Mucosa of stomach (tissue), 1 donor: ENCODE measurements around the gene C1GALT1.

Experiments used
- H3K27me3 ChIP-seq: one replicate; pipeline ENCODE4 v1.7.0; 2013; ENCODE audit warnings: mild to moderate bottlenecking, low read length; ENCODE audit not compliant: control insufficient read depth, insufficient read depth
- H3K36me3 ChIP-seq: one replicate; pipeline ENCODE4 v1.7.0; 2013; ENCODE audit warnings: low read length; ENCODE audit not compliant: control insufficient read depth, insufficient read depth
- H3K4me1 ChIP-seq: one replicate; pipeline ENCODE4 v1.7.0; 2013; ENCODE audit warnings: mild to moderate bottlenecking, low read length; ENCODE audit not compliant: control insufficient read depth, insufficient read depth
- H3K4me3 ChIP-seq: one replicate; pipeline ENCODE4 v1.7.0; 2013; ENCODE audit warnings: low read length
- H3K9ac ChIP-seq: one replicate; pipeline ENCODE4 v1.7.0; 2013; ENCODE audit warnings: mild to moderate bottlenecking, low read length, moderate library complexity
- H3K9me3 ChIP-seq: one replicate; pipeline ENCODE4 v1.7.0; 2013; ENCODE audit warnings: mild to moderate bottlenecking, low read length, moderate library complexity; ENCODE audit not compliant: control insufficient read depth
- donor health status: Pancreatic carcinoma.

C1GALT1 gene

DNA sequence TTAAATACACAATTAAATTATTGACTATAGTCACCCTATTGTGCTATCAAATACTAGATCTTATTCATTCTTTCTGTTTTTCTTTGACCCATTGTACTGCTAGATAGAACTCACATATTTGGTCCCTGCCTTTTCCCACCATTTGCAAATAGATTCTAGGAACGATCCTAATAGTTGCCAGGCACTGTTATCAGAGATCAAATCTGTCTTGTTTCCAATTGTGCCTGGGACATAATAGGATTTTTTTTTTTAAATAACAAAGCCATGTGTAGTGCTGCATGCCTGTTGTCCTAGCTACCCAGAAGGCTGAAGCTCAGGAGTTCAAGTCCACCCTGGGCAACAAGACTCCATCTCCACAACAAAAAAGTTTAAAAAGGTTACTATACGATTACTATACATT, 72.0 kb downstream of the C1GALT1 start:
- H3K36me3 ChIP-seq: no peaks in the 10 kb centered on the region
- H3K27me3 ChIP-seq: no peaks in the 10 kb centered on the region
- H3K9me3 ChIP-seq: no peaks in the 10 kb centered on the region
- no peak overlapping the region for H3K4me3 ChIP-seq
- peaks cover 19% of the 10 kb centered on the region for H3K4me1 ChIP-seq
- H3K9ac ChIP-seq: no peak overlapping the region

DNA sequence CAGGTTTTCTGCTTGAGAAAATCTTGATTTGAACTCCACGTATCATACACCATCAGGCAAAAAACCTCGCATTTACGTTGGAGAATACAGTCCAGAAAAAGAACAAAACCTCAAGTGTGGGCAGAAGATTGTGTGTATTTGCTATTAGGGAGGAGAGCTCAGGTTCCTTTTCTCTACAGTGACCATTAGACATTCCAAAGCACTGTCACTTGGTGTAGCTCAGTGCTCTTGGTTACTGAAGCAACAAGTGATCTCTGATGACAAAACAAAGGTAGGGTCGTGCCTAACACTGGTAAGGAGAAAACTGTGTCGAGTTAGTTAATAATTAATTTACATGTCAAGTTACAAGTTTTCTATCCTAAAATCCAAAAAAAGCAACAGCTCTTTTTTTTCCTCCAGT, 72.6 kb downstream of the C1GALT1 start:
- Histone ChIP-seq H3K36me3 (no peaks in the 10 kb centered on the region), H3K4me1 (peaks cover 22% of the 10 kb centered on the region), H3K27me3 (no peaks in the 10 kb centered on the region), H3K4me3 (no peak overlapping the region), H3K9me3 (no peaks in the 10 kb centered on the region), H3K9ac (no peak overlapping the region)

DNA sequence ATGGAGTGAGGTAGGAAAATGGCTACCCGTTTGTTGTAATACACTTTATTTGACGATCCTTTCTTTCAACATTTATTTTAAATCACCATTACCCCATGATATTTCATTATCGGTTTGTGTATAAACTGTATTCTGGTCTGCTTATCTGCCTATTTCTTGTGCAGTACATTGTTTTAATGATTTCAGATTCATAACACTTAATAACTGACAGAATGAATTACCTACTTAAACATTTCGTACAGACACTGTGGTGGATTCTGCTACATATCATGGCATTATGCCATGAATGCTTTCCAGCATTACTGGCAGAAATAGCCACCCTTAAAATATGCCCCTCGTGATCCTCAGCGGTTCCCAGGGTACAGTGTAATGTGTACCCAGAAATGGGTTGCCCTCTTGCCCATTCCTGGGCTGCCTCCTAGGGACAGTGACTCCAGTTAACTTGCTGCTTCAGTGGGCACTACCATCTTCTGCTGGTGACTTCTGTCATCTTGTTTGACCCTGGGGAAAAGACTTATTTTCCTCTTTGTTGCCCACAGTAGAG, 74.5 kb downstream of the C1GALT1 start:
- Histone ChIP-seq H3K4me1 (peaks cover 22% of the 10 kb centered on the region), H3K36me3 (no peaks in the 10 kb centered on the region), H3K27me3 (no peaks in the 10 kb centered on the region), H3K9me3 (no peaks in the 10 kb centered on the region), H3K9ac (no peak overlapping the region), H3K4me3 (no peak overlapping the region)

DNA sequence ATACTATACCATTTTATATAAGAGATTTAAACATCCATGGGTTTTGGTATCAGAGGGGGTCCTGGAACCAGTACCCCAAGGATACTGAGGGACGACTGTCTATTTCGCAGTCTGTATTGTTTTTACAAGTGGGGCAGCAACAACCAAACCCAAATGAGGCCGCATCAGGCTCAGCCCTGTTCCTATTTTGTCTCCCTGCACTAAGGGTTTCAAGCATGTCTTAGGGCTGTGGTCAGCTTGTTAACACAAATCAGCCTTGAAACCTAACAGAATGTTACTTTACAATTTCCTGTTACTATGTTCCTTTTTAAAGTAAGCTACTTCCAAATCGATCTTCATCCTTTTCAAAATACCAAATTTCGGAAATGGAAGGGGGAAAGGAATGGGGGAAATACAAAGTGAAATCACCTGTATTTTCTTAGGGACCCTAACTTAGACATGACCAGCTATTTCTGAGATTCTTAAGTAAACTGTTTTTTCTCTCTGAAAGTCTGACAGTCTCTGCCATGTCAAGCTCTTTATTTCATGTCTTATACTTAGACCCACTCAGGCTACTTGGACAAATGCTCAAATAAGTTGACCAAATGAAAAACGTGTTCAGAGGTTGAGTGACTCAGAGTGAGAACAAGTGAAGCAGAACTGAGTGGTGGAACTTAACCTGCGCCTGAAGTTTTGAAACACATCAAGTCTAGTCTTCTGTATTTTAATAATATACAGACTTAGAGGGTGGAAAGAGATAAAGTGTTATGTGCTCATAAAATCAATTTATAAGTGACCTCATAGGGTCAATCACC, 75.8 kb downstream of the C1GALT1 start:
- no peaks in the 10 kb centered on the region for H3K9me3 ChIP-seq
- H3K27me3 ChIP-seq: no peaks in the 10 kb centered on the region
- H3K36me3 ChIP-seq: no peaks in the 10 kb centered on the region
- no peak overlapping the region for H3K9ac ChIP-seq
- no peak overlapping the region for H3K4me3 ChIP-seq
- H3K4me1 ChIP-seq: peaks cover 22% of the 10 kb centered on the region

DNA sequence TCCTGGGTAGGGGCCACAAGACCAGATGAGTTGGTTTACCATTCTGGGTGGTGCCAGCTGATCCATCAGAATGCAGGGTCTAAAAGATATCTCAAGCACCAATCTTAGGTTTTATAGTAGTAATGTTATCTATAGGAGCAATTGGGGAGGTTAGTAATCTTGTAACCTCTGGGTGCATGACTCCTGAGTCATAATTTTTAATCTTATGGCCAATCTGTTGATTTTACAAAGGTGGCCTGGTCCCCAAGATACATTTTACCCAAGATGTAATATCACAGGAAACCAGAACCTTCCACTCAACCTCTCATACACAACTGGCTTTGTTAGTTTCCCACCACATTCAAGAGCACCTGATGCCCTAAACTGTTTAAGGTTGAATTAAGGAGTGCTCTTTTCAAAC, 79.5 kb downstream of the C1GALT1 start:
- Histone ChIP-seq H3K27me3 (no peaks in the 10 kb centered on the region), H3K9ac (no peak overlapping the region), H3K9me3 (no peaks in the 10 kb centered on the region), H3K36me3 (no peaks in the 10 kb centered on the region), H3K4me1 (peaks cover 3% of the 10 kb centered on the region), H3K4me3 (no peak overlapping the region)

DNA sequence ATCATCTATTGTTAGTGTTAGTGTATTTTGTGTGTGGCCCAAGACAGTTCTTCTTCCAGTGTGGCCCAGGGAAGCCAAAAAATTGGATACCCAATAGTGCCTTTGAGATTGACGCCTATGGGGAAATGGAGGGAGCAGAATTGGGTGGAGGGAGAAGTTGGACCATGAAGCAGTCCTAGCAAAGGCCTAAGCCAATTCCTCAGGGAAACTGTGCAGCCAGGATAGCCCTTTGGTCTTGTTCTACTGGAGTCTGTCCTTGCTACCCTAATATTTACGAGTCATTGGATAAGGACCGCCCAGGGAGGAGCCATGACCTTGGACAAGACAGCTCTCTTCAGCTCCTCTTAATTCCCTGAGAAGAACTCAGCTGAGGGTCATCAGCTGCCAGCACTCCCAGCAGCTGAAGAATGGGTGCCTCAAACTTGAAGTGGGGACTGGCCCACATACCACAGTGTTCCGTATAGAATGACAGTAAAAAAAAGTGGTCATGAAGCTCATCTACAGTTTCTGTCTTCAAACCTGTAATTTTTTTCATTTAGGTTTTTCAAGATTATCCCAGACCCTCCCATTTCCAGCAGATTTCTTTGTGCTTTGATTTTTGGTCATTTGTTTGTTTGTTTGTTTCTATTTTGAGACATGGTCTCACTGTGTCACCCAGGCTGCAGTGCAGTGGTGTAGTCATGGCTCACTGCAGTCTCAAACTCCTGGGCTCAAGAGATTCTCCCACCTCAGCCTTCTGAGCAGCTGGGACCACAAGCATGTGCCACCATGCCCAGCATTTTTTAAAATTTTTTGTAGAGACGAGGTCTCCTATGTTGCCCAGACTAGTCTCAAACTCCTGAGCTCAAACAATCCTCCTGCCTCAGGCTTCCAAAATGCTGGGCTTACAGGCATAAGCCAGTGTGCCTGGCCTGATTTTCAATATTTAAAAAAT, 81.2 kb downstream of the C1GALT1 start:
- H3K36me3 ChIP-seq: no peaks in the 10 kb centered on the region
- no peak overlapping the region for H3K4me3 ChIP-seq
- H3K9ac ChIP-seq: no peak overlapping the region
- H3K9me3 ChIP-seq: no peaks in the 10 kb centered on the region
- H3K27me3 ChIP-seq: no peaks in the 10 kb centered on the region
- H3K4me1 ChIP-seq: peaks cover 3% of the 10 kb centered on the region

DNA sequence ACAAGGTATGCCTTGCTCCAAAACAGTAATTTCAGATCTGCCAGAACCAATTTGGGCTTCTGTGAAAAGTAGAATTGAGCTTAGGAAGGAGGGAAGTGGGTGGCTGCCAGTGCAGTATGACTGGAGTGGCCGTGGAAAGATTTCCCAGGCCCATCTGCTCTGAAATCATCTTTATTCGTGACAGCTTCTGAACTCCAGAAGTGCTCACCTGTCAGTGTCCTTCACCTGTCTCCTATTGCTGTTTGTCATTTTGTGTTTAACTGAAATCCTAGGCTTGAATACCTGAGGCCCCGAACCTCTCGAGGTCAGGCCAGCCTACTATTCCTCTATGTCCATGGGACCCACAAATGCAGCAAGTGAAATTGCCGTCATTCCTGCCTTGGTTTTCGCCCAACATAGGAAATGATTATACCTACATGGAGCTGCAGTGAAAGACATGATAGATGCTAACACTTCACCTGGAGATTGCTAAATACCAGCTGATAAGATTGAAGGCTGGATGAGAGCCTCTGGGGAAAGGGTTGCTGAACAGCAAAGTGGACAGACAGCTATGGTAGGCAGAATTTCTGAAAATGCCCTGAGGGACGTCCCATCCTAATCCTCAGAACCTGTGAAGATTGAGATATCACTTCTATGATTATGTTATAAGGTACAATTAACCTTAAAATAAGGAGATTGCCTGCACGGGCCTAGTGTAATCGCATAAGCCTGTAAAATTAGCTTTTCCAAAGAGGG, 82.1 kb downstream of the C1GALT1 start:
- H3K4me1 ChIP-seq: peaks cover 2% of the 10 kb centered on the region
- H3K36me3 ChIP-seq: no peaks in the 10 kb centered on the region
- no peaks in the 10 kb centered on the region for H3K9me3 ChIP-seq
- no peaks in the 10 kb centered on the region for H3K27me3 ChIP-seq
- H3K9ac ChIP-seq: no peak overlapping the region
- H3K4me3 ChIP-seq: no peak overlapping the region

DNA sequence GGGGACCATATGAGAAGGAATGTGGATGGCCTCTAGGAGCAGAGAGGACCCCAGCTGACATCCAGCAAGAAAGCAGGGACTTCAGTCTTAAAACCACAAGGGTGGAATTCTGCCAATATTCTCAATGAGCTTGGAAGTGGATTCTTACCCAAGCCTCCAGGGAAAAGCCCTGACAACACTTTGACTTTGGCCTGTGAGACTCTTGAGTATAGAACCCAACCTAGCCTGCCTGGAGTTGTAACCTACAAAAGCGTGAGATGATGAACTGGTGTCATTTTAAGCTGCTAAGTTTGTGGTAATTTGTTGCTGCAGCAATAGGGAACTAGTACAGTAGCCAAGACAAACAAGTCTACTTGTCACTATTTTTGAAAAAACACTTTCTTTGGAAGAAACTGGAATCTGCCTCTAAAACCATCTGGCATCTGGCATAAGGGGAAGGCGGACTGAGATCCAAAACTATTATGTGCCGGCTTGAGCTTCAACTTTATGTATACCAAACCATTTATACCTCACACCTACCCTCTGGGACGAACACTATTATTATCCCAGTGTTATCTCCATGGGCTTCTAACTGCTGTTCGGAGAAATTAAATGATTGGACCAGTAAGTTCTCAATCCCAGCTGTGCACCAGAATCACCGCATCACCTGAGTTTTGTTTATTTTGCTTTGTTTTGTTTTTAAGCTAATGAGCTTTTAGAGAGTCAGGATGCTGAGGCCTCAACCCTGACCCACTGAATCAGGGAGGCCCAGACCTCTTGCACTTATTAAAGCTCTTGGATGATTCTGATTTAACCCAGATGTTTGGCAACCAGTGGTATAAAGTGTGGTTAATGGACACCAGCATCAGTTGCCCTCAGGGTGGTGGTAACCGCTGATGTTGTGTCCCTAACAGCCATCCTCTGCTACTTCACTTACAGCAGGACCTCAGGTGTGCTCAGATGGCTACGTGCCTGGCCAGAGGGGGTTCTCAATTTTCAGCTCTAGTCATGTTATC, 83.0 kb downstream of the C1GALT1 start:
- no peaks in the 10 kb centered on the region for H3K36me3 ChIP-seq
- H3K4me3 ChIP-seq: no peak overlapping the region
- no peaks in the 10 kb centered on the region for H3K27me3 ChIP-seq
- H3K9me3 ChIP-seq: no peaks in the 10 kb centered on the region
- no peaks in the 10 kb centered on the region for H3K4me1 ChIP-seq
- no peak overlapping the region for H3K9ac ChIP-seq

DNA sequence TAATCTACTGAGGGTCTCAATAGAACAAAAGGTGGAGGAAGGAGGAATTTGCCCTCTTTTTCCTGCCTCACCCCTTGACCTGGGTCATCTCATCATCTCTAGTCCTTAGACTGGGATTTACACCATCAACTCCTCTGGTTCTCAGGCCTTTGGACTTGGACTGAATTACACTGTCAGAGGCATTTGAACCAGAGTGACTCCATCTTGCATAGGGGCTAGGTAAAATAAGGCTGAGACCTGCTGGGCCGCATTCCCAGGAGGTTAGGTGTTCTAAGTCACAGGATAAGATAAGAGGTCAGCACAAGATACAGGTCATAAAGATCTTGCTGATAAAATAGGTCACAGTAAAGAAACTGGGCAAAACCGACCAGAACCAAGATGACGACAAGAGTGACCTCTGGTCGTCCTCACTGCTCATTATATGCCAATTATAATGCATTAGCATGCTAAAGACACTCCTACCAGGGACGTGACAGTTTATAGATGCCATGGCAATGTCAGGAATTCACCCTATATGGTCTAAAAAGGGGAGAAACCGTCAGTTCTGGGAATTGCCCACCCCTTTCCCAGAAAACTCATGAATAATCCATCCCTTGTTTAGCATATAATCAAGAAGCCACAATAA, 84.0 kb downstream of the C1GALT1 start:
- Histone ChIP-seq H3K9me3 (no peaks in the 10 kb centered on the region), H3K9ac (no peak overlapping the region)

DNA sequence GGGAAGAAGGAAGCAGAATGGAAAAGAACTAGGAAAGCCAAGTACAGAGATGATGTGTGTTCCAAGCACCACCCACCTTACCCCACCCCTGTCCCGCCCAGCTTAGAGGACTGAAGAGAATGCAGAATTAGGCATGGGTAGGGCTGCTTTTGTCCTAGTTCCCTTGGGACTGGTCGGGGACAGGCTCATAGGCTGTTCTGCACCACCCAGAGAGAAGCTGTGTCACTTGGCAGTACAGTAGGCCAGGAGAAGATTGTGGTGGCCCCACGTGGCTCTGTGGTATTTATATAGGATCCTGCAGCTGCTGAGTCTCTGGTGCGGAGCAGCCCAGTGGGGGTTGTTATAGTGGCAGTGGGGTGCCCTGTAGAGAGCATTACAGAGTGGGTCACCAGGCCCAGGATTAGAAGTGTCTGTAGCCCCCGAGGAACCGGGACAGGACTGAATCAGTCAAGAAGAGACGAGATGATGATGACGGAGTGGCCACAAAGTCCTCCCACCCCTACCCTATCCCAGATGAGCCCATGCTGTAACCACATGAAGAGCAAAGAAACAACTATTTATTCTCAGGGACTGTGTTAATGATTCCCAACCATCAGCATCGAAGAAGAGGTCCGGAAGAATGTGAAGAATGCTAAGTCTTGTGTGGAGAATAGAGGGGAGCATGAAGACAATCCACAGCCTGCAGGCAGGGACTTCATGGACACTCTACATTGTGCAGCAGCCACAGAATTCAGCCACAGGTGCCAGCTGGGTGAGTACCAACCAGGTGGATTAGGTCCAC, 88.9 kb downstream of the C1GALT1 start:
- H3K9me3 ChIP-seq: no peaks in the 10 kb centered on the region
- no peaks in the 10 kb centered on the region for H3K4me1 ChIP-seq
- H3K27me3 ChIP-seq: no peaks in the 10 kb centered on the region
- no peaks in the 10 kb centered on the region for H3K36me3 ChIP-seq
- H3K4me3 ChIP-seq: no peak overlapping the region
- no peak overlapping the region for H3K9ac ChIP-seq

More for the DNA sequence above, 84.0 kb downstream of the C1GALT1 start:
- no peaks in the 10 kb centered on the region for H3K4me1 ChIP-seq
- H3K27me3 ChIP-seq: no peaks in the 10 kb centered on the region
- H3K4me3 ChIP-seq: no peak overlapping the region
- H3K36me3 ChIP-seq: no peaks in the 10 kb centered on the region
